NT2/D1 (cell line): ENCODE results near the gene GPI.

ENCODE experiments used
- SUZ12 ChIP-seq: IDR thresholded peaks from 2 replicates; pipeline ENCODE4 v1.6.1; 2011; ENCODE audit not compliant: insufficient read length, insufficient read depth; ENCODE audit errors: extremely low read depth
- YY1 ChIP-seq: IDR thresholded peaks from 2 replicates; pipeline ENCODE4 v1.6.1; 2011; ENCODE audit not compliant: insufficient read length, insufficient read depth
- ZNF274 ChIP-seq: IDR thresholded peaks from 2 replicates; pipeline ENCODE4 v1.6.1; 2011; ENCODE audit warnings: mild to moderate bottlenecking, low read depth, low read length

DNA sequence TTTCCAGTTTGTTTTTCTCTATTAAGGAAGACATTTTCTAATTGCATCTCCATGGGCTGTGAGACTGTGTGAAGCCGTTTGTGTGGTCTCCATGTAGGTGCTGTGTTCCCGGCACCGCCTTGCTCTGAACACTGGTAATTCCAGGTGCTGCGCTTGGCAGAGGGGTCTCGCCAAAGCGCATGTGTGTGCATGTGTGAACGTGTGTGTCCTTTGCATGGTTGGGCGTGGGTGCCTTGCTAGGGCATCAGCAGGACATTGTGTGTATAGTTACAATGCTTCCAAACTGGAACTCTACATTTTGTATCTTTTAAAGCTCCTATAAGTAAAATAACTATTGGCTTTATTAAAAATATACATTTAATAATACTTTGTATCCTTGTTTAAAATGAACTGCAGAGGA is 9.8 kb upstream of the GPI start:
- TF ChIP-seq ZNF274 = no peak
- TF ChIP-seq YY1 = no peak
- no peak for TF ChIP-seq SUZ12
